PC-3 (cell line): ENCODE measurements around the gene PRR12. TPM values are rescaled to one million over a fixed set of nuclear protein-coding genes. Genes with fewer than 3 reads are reported as not detected.

Experiments used
- ATAC-seq: fragments of 200-7000 bp; cut with Tn5 transposase; 2 replicates; pipeline ENCODE4 v1.9.1; 2020; ENCODE audit warnings: mild to moderate bottlenecking, moderate library complexity
- BruUV-seq: library from RNA; stranded (reverse); fragments of 400-500 nt; replicated peaks from 2 replicates; lab custom pipeline; 2021; lab: Mats Ljungman, UMichigan
- CTCF ChIA-PET: fragments of 300-600 bp; sonication (Branson Sonifier 250); formaldehyde crosslinking; loops from one replicate; lab custom pipeline; 2022; ENCODE audit warnings: antibody characterized with exemption; lab: Charles Lee
- POLR2A ChIA-PET: fragments of 300-600 bp; sonication (Branson Sonifier 250); formaldehyde crosslinking; loops from one replicate; lab custom pipeline; 2022; ENCODE audit warnings: antibody characterized with exemption; ENCODE audit not compliant: unreplicated experiment; lab: Charles Lee
- DNase-seq: peaks from one replicate; pipeline ENCODE4 v3.0.0-alpha.2; 2015
- H2AFZ ChIP-seq: fragments of 300-600 bp; sonication (generic); 2 replicates; pipeline ENCODE4 v1.6.0; 2016; ENCODE audit warnings: antibody characterized with exemption, low read length
- H3F3A ChIP-seq: fragments of 300-600 bp; sonication (generic); one replicate; pipeline ENCODE4 v1.6.0; 2017; ENCODE audit warnings: antibody characterized with exemption, low read length, control low read depth, mild to moderate bottlenecking; ENCODE audit not compliant: unreplicated experiment
- H3K27ac ChIP-seq: fragments of 300-600 bp; sonication (generic); 2 replicates; pipeline ENCODE4 v1.5.1; 2016; ENCODE audit warnings: mild to moderate bottlenecking, low read length
- H3K27me3 ChIP-seq: fragments of 300-600 bp; sonication (generic); 2 replicates; pipeline ENCODE4 v1.6.1; 2016; ENCODE audit warnings: low read length, mixed read lengths
- H3K36me3 ChIP-seq: fragments of 300-600 bp; sonication (generic); 2 replicates; pipeline ENCODE4 v1.6.1; 2016; ENCODE audit warnings: low read depth, mixed run types, low read length, mixed read lengths
- H3K4me1 ChIP-seq: fragments of 300-600 bp; sonication (generic); 2 replicates; pipeline ENCODE4 v1.5.1; 2016; ENCODE audit warnings: low read length; ENCODE audit not compliant: insufficient read depth
- H3K4me2 ChIP-seq: fragments of 300-600 bp; sonication (generic); 2 replicates; pipeline ENCODE4 v1.6.0; 2016; ENCODE audit warnings: low read length
- H3K4me3 ChIP-seq: fragments of 300-600 bp; sonication (generic); 2 replicates; pipeline ENCODE4 v1.5.1; 2016; ENCODE audit warnings: mild to moderate bottlenecking, low read length, mixed read lengths
- H3K79me2 ChIP-seq: fragments of 300-600 bp; sonication (generic); 2 replicates; pipeline ENCODE4 v1.6.1; 2017; ENCODE audit warnings: low read length, mixed read lengths
- H3K9ac ChIP-seq: fragments of 300-600 bp; sonication (generic); 2 replicates; pipeline ENCODE4 v1.6.0; 2016; ENCODE audit warnings: mild to moderate bottlenecking, low read length
- H3K9me2 ChIP-seq: fragments of 300-600 bp; sonication (generic); replicated peaks from 2 replicates; pipeline ENCODE4 v1.6.1; 2016; ENCODE audit warnings: mixed run types, low read length, mixed read lengths
- H3K9me3 ChIP-seq: fragments of 300-600 bp; sonication (generic); 2 replicates; pipeline ENCODE4 v1.6.1; 2016; ENCODE audit warnings: low read length, mixed read lengths
- H4K20me1 ChIP-seq: fragments of 300-600 bp; sonication (generic); 2 replicates; pipeline ENCODE4 v1.6.1; 2016; ENCODE audit warnings: low read length, mixed read lengths
- EZH2 ChIP-seq: fragments of 300-600 bp; sonication (generic); IDR thresholded peaks from one replicate; pipeline ENCODE4 v1.6.1; 2017; ENCODE audit warnings: antibody characterized with exemption, mild to moderate bottlenecking, low read length; ENCODE audit not compliant: unreplicated experiment
- EZH2phosphoT487 ChIP-seq: fragments of 300-600 bp; sonication (generic); IDR thresholded peaks from 2 replicates; pipeline ENCODE4 v1.6.1; 2018; ENCODE audit warnings: mild to moderate bottlenecking, antibody characterized with exemption, low read length, borderline replicate concordance
- intact Hi-C: fragments of 100-400 bp; cut with micrococcal nuclease; formaldehyde crosslinking; loops from 2 replicates; pipeline ENCODE4 v1.9.0; 2023
- total RNA-seq: library from RNA; depleted of rRNA; stranded (reverse); fragments of >200 nt; gene quantifications from 2 replicates; pipeline ENCODE4 v1.2.3, GENCODE V29; 2014
- TF ChIP-seq, protein P1 (sequence below): fragments of 300-600 bp; sonication (generic); conservative IDR thresholded peaks from 2 replicates; pipeline ENCODE4 v1.5.1; 2017; ENCODE audit warnings: antibody characterized with exemption, low read depth, mild to moderate bottlenecking, low read length

PRR12 gene
- total RNA-seq, 1 experiment from 2014 or later = 14.6 TPM

DNA sequence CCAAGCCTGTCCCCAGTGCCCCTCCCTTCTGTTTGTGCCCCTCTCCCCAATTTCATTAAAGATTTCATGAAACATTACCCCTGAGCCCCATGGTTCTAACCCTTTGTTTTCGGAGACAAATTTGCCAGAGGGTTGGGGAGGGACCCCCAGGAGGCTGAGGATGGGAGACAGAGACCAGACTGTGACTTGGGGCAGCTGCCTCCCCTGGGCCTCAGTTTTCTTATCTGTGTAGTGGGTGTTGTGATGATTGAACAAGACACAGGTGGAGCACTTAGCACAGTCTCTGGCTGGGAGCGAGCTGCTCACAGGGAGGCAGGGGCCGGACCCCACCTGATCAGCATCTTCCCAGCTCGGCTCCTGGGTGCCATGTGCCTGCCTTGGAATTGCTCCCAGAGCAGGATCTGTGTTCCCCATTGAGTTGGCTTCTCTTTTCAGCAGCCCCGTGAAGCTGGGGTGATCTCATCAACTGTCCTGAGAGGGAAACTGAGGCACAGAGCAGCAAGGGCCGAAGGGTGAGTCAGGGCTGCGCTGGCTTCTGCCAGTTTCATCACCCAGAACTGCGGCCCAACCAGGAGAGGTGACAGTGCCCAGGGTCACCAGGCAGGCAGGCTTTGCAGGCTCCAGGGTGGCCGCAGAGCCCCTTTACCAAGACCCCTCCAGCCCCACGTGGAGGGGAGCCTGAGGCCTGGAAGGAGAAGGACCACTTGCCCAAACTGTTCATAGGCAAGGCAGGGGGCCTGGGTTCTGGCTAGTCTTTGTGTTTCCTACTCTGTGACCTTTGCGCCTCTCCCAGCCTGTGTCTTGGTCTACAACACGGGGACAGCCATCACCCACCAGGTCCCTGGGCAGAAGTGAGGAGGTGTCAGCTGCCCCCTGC is 67.8 kb downstream of the PRR12 start:
- Histone ChIP-seq H3K79me2 (peaks cover 5% of the 10 kb centered on the region; the same call in 1 of the 2 replicates), H3K9me2 (no peaks in the 10 kb centered on the region), H3K9ac (no peak overlapping the region), H3K27me3 (no peaks in the 10 kb centered on the region), H3K4me1 (0 out of 2 replicates have a peak, but pooled peaks cover under 1% of the 10 kb centered on the region), H2AFZ (no peak overlapping the region), H3K36me3 (peaks cover 51% of the 10 kb centered on the region), H3K9me3 (no peaks in the 10 kb centered on the region), H3K4me2 (no peak overlapping the region), H3K27ac (no peak overlapping the region), H3K4me3 (no peak overlapping the region), H4K20me1 (no peaks in the 10 kb centered on the region), H3F3A (no peaks in the 10 kb centered on the region)
- no peak for ATAC-seq
- TF ChIP-seq EZH2 (no peak), EZH2phosphoT487 (no peak)
- TF ChIP-seq, protein P1, sequence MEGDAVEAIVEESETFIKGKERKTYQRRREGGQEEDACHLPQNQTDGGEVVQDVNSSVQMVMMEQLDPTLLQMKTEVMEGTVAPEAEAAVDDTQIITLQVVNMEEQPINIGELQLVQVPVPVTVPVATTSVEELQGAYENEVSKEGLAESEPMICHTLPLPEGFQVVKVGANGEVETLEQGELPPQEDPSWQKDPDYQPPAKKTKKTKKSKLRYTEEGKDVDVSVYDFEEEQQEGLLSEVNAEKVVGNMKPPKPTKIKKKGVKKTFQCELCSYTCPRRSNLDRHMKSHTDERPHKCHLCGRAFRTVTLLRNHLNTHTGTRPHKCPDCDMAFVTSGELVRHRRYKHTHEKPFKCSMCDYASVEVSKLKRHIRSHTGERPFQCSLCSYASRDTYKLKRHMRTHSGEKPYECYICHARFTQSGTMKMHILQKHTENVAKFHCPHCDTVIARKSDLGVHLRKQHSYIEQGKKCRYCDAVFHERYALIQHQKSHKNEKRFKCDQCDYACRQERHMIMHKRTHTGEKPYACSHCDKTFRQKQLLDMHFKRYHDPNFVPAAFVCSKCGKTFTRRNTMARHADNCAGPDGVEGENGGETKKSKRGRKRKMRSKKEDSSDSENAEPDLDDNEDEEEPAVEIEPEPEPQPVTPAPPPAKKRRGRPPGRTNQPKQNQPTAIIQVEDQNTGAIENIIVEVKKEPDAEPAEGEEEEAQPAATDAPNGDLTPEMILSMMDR = no peak
- intact Hi-C loops = no loop called here
- CTCF ChIA-PET = no interaction called here
- DNase-seq = no peak
- BruUV-seq = no TSS peak
- POLR2A ChIA-PET = no interaction called here

DNA sequence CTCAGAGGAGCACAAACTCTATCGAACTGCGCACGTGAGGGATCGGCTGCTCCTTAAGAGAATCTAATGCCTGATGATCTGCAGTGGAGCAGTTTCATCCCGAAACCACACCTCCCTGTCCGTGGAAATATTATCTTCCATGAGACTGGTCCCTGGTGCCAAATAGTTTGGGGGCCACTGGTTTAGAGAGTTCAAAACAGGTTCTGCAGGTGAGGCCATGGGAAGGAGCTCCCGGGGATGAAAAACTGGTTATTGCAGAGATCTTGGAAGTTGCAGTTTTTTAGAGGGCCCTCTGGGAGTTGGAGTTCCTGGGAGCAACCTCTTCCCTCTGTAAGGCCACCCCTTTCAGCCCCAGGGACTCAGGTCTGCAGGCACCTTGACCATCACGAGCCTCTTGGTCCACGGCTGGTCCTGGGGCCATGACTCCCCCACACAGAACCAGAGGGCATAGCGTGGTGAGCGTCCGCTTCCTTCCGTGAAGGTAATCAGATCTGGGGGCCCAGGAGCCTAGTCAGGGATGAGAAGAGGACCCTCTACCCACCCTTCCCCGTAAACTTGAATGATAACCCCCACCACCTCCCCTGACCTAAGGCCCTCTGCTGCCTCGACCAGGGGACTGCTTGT is 69.5 kb downstream of the PRR12 start:
- H4K20me1 ChIP-seq = no peaks in the 10 kb centered on the region
- no peaks in the 10 kb centered on the region for H3K27me3 ChIP-seq
- H3K9me2 ChIP-seq = no peaks in the 10 kb centered on the region
- no peak overlapping the region for H3K9ac ChIP-seq
- no peak overlapping the region for H3K4me3 ChIP-seq
- H3K79me2 ChIP-seq = peaks cover 13% of the 10 kb centered on the region
- H2AFZ ChIP-seq = no peak overlapping the region
- no peaks in the 10 kb centered on the region for H3F3A ChIP-seq
- intact Hi-C loops = no loop called here
- BruUV-seq = no TSS peak
- ChIA-PET CTCF (no interaction called here), POLR2A (interaction anchor here (0.6 kb wide), 1 partner anchor 16 kb away, joined by 7 read pairs; the partner anchor contains the start of gene PRMT1)
- H3K36me3 ChIP-seq = peaks cover 37% of the 10 kb centered on the region
- ATAC-seq (no peak), DNase-seq (no peak)
- H3K9me3 ChIP-seq = no peaks in the 10 kb centered on the region
- no peak for TF ChIP-seq EZH2
- TF ChIP-seq, protein P1 = no peak
- H3K4me2 ChIP-seq = no peak overlapping the region
- peaks cover 5% of the 10 kb centered on the region; the same call in 1 of the 2 replicates for H3K4me1 ChIP-seq
- H3K27ac ChIP-seq = no peak overlapping the region
